ENCODE data around the gene RILPL1.
A peak's percentile ranks its signal among the peaks of the same experiment; 100 is the strongest.
"Not testable (repeated sequence)": the region's sequence is repeated elsewhere in the genome, so short reads cannot be mapped to it uniquely, and the experiment has no call there.

The RILPL1 gene

DNA sequence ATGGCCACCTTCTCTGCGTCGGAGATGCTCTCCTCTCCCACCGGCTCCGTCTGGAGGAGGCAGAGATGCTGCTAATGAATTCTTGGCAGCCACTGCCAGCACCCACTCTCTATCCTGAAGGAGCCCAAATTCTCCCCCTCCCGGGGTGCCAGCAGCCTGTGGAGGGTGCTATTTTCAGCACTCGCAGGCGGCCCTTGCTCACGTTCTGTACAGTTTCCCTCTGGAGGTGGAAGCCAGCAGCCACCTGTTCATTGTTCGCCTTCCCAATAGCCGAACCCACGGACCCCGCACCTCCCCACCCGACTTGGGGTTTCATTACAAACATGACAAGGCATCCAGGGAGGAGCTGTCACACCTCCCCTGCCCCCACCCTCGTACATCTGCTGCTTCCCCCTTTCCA lies 47.8 kb downstream of the RILPL1 start:
- in situ Hi-C loops (cut with HindIII; ENCODE audit: low pct_ligation_motif_present, low sequenced_read_pairs) = no loop called here

DNA sequence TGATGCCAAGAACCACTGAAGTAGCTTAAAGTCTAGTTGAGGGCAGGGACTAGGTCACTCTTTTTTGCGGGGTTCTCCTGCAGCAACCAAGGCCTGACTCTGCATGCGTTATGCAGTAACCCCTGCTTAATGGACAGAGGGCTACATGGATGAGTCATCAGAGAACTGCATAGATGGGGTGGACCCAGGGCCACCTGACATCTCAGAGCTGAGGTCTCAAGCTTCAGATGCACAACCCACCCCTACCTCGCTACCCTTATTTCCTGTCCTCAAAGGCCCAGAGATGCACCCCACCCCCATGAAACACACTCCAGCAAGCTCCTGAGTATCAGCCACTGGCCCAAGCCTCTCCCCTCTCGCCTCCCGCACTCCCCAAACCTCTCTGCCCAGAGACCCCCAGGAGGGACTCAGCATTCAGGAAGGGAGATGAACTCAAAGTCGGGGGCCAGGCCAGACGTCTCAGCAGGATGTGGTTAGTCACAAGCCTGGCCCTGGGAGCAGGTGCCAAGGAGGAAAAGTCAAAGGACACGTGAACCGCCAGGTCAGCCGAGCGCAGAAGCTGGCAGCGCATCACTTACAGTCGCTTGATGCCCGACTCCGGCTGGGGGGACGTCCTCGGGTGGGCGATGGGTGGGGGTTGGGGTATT lies 49.8 kb downstream of the RILPL1 start:
- Histone ChIP-seq H3K27me3 (replicated peaks) (no peaks in the 10 kb centered on the region), H3K27ac (no peak overlapping the region), H3K4me3 (ENCODE audit: low read depth, low read length) (no peak overlapping the region), H3K36me3 (replicated peaks) (peaks cover 10% of the 10 kb centered on the region)
- no peak for DNase-seq
- TF ChIP-seq, protein P1, sequence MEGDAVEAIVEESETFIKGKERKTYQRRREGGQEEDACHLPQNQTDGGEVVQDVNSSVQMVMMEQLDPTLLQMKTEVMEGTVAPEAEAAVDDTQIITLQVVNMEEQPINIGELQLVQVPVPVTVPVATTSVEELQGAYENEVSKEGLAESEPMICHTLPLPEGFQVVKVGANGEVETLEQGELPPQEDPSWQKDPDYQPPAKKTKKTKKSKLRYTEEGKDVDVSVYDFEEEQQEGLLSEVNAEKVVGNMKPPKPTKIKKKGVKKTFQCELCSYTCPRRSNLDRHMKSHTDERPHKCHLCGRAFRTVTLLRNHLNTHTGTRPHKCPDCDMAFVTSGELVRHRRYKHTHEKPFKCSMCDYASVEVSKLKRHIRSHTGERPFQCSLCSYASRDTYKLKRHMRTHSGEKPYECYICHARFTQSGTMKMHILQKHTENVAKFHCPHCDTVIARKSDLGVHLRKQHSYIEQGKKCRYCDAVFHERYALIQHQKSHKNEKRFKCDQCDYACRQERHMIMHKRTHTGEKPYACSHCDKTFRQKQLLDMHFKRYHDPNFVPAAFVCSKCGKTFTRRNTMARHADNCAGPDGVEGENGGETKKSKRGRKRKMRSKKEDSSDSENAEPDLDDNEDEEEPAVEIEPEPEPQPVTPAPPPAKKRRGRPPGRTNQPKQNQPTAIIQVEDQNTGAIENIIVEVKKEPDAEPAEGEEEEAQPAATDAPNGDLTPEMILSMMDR (IDR thresholded peaks at IDR 0.05; ENCODE audit: low read depth, low read length, missing control alignments) = no peak
- in situ Hi-C loops (cut with HindIII; ENCODE audit: low pct_ligation_motif_present, low sequenced_read_pairs) = no loop called here

More for the DNA sequence above, 47.8 kb downstream of the RILPL1 start:
- H3K27me3 ChIP-seq (replicated peaks) = no peaks in the 10 kb centered on the region
- TF ChIP-seq, protein P1 (IDR thresholded peaks at IDR 0.05; ENCODE audit: low read depth, low read length, missing control alignments) = no peak
- H3K36me3 ChIP-seq (replicated peaks) = peaks cover under 1% of the 10 kb centered on the region
- H3K4me3 ChIP-seq (ENCODE audit: low read depth, low read length) = no peak overlapping the region
- H3K27ac ChIP-seq = no peak overlapping the region
- DNase-seq = no peak

DNA sequence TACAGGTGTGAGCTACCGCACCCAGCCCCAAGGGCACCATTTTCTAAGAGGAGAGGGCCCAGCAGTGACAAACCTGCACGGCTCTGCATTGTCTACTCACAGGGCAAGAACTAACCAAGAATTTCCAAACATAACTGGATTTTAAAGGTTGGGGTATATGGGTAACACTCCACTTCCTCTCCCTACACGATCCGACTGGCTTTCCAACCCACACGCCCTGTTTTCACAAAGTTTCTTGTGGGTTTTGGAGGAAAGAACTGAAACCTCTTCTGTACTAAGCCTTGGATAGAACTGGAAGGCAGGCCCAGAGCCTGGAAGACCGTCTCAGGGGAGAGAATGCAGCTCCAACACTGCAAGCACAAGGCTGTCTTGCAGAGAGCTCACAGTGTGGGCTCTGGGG lies 50.6 kb downstream of the RILPL1 start:
- TF ChIP-seq, protein P1 (IDR thresholded peaks at IDR 0.05; ENCODE audit: low read depth, low read length, missing control alignments) = no peak
- no peaks in the 10 kb centered on the region for H3K27me3 ChIP-seq (replicated peaks)
- H3K27ac ChIP-seq = no peak overlapping the region
- H3K36me3 ChIP-seq (replicated peaks) = peaks cover 10% of the 10 kb centered on the region
- in situ Hi-C loops (cut with HindIII; ENCODE audit: low pct_ligation_motif_present, low sequenced_read_pairs) = no loop called here
- DNase-seq = no peak
- H3K4me3 ChIP-seq (ENCODE audit: low read depth, low read length) = no peak overlapping the region

DNA sequence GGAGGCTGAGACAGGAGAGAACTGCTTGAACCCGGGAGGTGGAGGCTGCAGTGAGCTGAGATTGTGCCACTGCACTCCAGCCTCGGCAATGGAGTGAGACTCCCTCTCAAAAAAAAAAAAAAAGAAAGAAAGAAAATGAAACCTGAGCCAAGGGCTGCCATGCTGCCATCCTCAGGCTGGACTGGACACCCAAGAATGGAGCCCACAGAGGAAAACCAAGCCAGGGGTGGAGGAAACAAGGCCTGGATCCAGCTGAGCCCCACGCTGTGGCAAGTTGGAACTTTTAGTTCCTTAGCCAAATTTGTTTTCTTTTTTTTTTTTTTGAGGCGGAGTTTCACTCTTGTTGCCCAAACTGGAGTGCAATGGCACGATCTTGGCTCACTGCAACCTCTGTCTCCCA lies 52.3 kb downstream of the RILPL1 start:
- H3K27ac ChIP-seq; DNase-seq; H3K4me3 ChIP-seq (ENCODE audit: low read depth, low read length); H3K27me3 ChIP-seq (replicated peaks); in situ Hi-C loops (cut with HindIII; ENCODE audit: low pct_ligation_motif_present, low sequenced_read_pairs): not testable (repeated sequence)
- peaks cover 13% of the 10 kb centered on the region for H3K36me3 ChIP-seq (replicated peaks)

DNA sequence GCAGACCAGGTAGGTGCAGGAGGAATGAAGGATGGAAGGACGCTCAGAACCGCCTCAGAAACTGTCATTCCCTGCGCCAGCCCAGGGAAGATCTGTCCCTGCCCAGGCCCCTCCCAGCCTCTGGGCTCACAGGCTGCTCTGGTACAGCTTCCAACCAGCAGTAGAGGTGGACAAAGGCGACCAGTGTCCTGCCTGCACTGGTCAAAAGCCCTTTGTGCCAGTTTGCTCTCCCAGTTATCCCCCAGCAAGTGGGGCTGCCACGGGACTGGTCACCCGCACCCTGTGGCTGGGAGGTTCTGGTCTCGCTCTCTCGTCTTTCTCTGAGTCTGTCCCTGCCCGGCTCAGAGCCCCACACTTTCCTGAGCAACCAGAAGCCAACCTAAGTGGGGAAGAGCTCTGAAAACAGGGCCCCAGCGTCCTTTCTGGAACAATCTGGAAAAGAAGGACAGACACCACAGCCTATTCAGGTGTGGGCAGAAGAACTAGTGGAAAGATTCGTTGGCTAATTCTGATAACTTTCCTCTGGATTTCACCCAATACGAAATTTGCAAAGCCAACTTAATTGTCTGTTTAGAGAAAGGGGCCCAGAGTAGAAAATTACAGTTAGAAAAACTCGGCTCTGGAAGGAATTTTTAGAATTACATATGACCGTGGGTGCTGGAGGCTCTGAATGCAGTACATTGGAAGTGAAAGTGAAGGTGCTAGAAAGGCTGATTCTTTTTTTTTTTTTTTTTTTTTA lies 53.9 kb downstream of the RILPL1 start:
- Histone ChIP-seq H3K4me3 (ENCODE audit: low read depth, low read length) (no peak overlapping the region), H3K27ac (peak overlapping the region; percentile 28), H3K36me3 (replicated peaks) (peaks cover 20% of the 10 kb centered on the region), H3K27me3 (replicated peaks) (no peaks in the 10 kb centered on the region)
- in situ Hi-C loops (cut with HindIII; ENCODE audit: low pct_ligation_motif_present, low sequenced_read_pairs) = no loop called here
- TF ChIP-seq, protein P1 (IDR thresholded peaks at IDR 0.05; ENCODE audit: low read depth, low read length, missing control alignments) = no peak
- no peak for DNase-seq

DNA sequence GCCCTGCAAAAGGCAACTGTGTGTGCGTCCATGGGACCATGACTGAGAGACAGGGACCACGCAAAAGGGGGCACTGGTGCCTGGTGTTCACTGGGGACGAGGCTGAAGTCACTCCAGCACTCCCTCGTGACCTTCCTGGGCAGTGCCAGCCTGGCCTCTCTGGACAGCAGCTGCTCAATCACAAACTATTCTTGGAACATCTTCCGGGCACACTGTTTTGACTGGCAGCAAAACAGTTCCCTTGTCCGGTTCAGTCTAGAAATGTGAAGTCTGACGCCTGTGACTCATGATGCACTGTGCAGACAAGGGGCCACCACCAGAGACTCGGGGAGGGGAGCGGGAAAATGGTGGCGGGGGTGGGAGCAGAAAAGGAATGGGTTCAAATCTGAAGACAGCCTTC lies 54.8 kb downstream of the RILPL1 start:
- Histone ChIP-seq H3K4me3 (ENCODE audit: low read depth, low read length) (no peak overlapping the region), H3K27me3 (replicated peaks) (no peaks in the 10 kb centered on the region), H3K27ac (peak overlapping the region; percentile 28), H3K36me3 (replicated peaks) (peaks cover 22% of the 10 kb centered on the region)
- TF ChIP-seq, protein P1 (IDR thresholded peaks at IDR 0.05; ENCODE audit: low read depth, low read length, missing control alignments) = no peak
- in situ Hi-C loops (cut with HindIII; ENCODE audit: low pct_ligation_motif_present, low sequenced_read_pairs) = no loop called here
- peak; percentile 74 for DNase-seq

All from brain microvascular endothelial cell (primary cell).